NCI-H748 (cell line): ENCODE measurements around the gene CFAP99.

ENCODE experiments used
- DNase-seq: peaks from one replicate; lab custom pipeline; 2025; ENCODE audit not compliant: unreplicated experiment; lab: John Stamatoyannopoulos, UW

CFAP99 gene

GRCh38 chr4:2390784-2391421 is 27.9 kb upstream of the CFAP99 start:
- peak; percentile 12 for DNase-seq

- peak; percentile 48 for DNase-seq
These were observed 25.1 kb upstream of the CFAP99 start for GRCh38 chr4:2393353-2394270.

GRCh38 chr4:2394528-2394927 is 24.2 kb upstream of the CFAP99 start:
- no peak for DNase-seq

DNA sequence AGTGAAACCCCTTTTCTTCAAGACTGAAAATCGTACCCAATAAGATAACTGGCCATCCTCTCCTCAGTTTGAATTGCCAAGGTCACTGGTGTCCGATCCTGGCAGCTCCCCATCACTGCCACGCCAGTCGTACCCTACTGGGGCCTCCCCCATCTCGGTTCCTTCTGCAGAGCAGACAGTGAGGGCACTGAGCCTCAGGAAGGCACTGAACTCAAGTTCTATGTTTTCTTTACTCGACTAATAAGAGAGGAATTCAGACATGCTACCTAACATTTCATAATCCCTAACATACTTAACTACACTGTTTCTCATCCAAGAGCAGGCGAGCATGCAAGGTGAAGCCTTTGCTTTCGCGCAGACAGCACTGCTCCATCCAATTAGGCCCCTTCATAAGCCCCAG is 23.7 kb upstream of the CFAP99 start:
- DNase-seq: no peak

DNA sequence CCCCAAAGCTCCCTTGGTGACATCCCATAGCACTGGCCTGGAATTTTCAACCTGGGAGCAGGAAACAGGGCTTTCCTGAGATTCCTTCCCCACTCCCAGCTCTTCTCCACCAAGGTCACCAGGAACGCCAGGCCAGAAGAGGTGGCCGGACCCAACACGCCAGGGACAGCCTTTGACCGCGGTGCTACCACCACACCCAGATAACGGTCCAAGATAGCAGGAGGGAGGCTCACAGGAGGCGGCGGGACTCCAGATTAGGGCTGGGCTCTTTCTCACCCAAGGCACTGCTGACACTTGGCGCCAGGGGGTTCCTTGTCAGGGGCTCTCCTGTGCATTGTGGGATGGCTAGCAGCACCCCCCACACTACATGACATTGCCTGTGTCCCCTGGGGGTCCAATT is 23.2 kb upstream of the CFAP99 start:
- DNase-seq: no peak

DNA sequence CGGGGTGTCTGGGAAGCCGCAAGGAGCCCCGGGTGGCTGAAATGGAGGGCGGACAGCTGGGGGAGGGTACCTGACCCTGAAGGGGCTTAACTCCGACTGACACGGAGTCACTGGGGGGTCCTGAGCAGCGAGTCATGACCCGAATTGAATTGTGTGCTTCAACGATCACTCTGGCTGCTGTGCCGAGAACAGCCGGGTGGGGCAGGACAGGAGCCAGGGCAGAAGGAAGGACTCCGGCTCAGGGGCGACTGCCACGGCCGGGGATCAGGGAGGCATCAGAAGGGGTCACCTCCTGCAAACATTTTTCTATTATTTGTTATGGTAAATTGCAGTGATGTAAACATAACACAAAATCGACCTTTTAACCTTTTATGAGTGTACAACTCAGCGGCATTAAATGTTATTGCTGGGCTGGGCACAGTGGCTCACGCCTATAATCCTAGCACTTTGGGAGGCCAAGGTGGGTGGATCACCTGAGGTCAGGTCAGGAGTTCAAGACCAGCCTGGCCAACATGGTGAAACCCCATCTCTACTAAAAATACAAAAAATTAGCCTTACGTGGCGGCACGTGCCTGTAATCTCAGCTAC is 21.9 kb upstream of the CFAP99 start:
- DNase-seq: no peak

GRCh38 chr4:2397596-2398379 is 21.0 kb upstream of the CFAP99 start:
- DNase-seq: no peak

DNA sequence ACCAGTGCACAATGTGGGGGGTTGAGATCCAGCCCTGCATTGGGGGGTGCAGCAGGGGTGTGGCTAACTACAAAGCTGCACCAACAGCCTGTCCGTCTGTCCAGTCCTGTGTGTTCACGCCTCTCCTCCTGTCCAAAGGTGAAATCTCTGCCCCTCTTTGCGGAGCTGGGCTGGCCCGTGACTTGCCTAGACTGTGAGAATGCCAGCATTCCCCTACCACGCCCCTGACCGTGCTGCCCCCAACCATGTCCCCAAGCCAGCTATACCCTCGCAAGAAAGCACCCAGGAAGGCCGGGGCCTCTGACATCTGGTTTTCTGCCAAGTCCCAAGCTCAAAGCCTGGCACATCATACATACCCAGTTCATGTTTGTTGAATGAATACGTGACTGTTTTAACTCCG is 19.5 kb upstream of the CFAP99 start:
- DNase-seq: no peak

GRCh38 chr4:2399631-2400190 is 19.0 kb upstream of the CFAP99 start:
- no peak for DNase-seq

GRCh38 chr4:2400841-2401609 is 17.7 kb upstream of the CFAP99 start:
- DNase-seq: no peak

GRCh38 chr4:2401610-2401983 is 17.2 kb upstream of the CFAP99 start:
- no peak for DNase-seq

DNA sequence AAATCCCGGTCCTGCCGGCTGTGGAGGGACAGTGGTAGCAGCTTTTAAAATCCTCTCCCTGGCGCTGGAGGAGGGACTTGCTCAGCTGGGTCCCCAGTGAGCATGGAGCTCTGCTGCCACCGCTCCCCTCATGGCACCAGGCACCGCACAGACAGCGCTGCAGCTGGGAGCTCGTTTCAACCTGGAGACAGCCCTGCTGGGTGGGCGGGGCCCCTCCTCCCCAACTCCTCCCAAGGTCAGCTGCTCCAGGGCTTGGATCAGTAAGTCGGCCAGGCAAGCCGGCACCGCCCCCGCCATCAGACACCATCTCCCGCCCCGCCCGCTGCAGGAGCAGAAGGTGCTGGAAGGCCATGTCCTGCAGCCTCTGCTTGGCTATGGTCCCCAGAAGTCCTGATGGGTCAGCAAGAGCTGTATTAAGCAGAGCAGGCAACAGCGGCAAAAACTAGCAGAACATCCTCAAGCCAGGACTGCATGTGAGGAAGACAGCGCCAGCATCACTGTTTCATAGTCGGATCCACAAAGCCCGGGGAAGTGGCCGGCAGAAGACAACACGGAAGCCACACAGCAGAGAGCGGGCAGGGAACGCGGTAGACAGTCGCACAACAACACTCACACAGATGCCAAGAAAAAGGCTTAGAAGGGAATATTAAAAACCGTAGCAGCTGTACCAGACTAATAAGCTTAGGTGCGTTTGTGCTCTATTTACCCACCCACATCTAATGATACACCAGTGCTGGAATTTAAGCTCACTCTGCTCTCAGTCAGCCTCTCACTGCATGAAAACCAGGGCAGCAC is 16.5 kb upstream of the CFAP99 start:
- peak; percentile 28 for DNase-seq

GRCh38 chr4:2402941-2403340 is 15.8 kb upstream of the CFAP99 start:
- DNase-seq: no peak

DNA sequence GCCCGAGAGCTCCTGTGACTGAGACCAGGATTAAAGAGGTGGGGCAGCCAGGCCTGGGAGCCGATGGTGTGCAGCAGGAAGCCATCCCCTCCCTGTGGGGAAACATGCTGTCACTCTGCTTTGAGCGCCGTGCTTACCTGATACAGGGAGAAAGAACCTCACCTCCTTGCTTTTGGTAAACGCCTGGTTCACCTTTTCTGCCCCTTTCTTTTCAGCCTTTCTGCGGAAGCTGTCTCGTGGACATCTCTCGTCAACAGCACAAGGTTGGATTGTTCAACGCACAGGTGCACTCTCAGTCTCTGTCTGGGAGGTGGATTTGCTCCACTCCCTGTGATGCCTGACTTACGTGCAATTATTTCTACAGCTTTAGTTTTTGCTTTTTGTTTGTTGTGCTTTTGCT is 12.3 kb upstream of the CFAP99 start:
- DNase-seq: no peak

DNA sequence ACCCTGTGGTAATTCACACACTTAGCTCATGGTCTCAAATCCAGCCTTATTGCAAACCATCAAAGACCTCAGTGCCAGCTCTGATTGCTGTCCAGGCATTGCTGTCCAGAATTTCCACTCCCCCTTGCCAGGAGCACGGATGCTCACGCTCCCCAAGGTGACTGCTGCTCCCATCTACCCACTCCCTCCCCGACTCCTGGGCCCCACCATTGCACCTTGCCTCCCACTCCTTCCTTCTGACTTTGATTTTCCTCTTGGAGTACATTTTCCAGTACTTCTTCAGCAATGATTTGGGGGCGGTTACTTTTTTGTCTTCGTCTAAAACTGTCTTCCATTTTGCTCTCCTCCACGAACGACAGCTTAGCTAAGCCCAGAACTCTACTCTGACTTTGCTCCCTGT is 11.8 kb upstream of the CFAP99 start:
- no peak for DNase-seq

DNA sequence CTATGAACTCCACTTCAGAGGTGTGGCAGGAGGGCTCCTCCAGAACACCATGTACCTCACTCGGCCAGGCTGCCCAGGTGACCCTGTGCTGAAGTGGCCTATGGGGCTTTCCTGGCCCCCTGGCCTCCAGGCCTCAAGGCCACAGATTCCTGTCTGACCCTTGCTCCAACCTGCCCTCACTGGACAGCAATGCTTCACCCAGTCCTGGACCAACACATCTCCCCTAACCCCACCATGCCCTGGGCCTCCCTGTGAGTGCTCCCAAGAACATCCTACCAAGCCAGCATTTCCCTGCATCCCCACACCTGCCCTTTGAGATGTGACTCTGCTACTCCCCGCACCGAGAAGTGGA is 10.8 kb upstream of the CFAP99 start:
- DNase-seq: no peak

- DNase-seq: no peak
These were observed 10.3 kb upstream of the CFAP99 start for GRCh38 chr4:2408401-2408958.

GRCh38 chr4:2408976-2409375 is 9.8 kb upstream of the CFAP99 start:
- DNase-seq: no peak

DNA sequence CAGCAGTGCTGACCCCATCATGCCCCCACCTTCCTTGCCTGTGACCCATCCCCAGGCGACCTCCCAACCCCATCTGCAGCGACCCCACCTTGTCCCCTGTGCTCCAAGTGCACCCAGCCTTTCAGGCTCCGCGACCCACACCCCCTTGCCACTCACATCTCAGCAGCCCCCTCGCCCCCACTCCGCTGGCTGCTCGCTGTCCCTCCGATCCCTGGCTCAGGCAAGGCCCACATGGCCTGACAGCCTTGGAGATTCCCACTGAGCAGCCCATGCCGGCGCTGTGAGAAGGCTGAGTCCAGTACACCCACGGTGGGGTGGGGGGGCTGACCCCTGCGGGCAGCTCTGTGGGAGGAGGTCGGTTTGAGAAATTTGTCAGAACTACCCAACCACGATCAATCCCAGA is 9.4 kb upstream of the CFAP99 start:
- DNase-seq: no peak
